GM18867 (cell line): ENCODE results near the gene CFAP46.
"Not testable (repeated sequence)": the region's sequence is repeated elsewhere in the genome, so short reads cannot be mapped to it uniquely, and the experiment has no call there.

Experiments
- ATAC-seq: cut with Tn5 transposase; IDR thresholded peaks from one replicate; pipeline ENCODE4 v1.9.1; 2021; ENCODE audit warnings: mild to moderate bottlenecking, moderate library complexity; ENCODE audit not compliant: unreplicated experiment

Gene CFAP46

GRCh38 chr10:132945125-132945893 is 2.9 kb upstream of the CFAP46 start:
- no peak for ATAC-seq

GRCh38 chr10:132944510-132944909 is 2.1 kb upstream of the CFAP46 start:
- no peak for ATAC-seq

GRCh38 chr10:132943791-132944404 is 1.5 kb upstream of the CFAP46 start:
- no peak for ATAC-seq

- no peak for ATAC-seq
Observed at GRCh38 chr10:132943058-132943790, 854 bp upstream of the CFAP46 start.

GRCh38 chr10:132941640-132942051 is 724 bp downstream of the CFAP46 start:
- no peak for ATAC-seq

- ATAC-seq: peak; percentile 35
Observed at GRCh38 chr10:132940791-132941465, 1.4 kb downstream of the CFAP46 start.

DNA sequence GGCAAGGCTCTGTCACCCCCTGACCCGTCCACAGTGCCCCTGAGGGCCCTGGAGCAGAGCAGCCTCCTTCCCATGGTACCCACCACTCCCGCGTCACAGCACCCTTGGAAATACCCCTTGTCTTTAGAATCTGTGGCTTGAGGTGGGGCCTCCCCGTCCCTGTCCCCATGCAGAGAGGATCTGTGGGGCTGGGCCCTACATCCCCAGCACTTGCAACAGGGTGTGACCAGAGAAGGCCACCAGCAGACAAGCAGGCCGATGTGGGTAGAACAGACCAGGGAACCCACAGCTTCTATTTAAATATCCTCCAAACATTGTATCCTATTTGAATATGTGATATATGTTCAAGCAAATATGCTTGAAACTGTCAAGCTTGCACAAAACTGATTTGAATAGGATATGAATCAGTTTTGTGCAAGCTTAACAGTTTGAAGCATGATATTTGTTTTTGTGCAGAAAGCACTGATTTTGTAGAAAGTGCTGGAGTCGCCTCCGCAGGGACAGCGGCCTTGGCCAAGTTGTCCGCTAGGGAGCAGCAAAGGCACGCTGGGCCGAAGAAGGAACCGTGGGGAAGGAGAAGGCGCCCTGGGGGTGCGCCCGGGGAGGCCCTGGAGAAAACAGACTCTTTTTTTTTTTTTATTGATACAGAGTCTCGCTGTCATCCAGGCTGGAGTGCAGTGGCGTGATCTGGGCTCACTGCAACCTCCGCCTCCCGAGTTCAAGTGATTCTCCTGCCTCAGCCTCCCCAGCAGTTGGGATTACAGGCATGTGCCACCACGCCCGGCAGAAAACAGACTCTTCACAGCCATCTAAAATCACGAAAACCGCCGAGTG is 2.2 kb downstream of the CFAP46 start:
- ATAC-seq: peak; percentile 74

GRCh38 chr10:132939378-132939955 is 2.9 kb downstream of the CFAP46 start:
- ATAC-seq: no peak

- ATAC-seq: no peak
Observed at GRCh38 chr10:132938472-132939339, 3.7 kb downstream of the CFAP46 start.

DNA sequence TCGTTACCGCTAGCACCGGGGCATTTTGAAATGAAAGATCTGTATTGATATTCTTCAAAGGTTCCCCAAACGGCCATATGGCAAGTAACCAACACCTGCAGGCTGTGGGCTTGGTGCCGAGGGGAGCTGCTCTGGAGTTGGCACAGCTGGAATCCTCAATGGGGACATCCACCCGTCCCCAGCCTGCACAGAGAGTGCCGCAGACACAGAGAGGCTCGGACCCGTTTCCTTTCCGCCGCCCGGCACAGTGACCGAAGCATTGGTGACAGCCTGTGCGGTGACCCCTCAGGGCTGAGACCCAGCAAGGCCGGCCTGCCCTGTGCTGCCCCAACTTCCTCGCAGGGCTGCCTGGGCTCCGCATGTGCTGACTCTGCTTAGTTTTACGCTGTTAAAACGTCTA is 4.5 kb downstream of the CFAP46 start:
- no peak for ATAC-seq

DNA sequence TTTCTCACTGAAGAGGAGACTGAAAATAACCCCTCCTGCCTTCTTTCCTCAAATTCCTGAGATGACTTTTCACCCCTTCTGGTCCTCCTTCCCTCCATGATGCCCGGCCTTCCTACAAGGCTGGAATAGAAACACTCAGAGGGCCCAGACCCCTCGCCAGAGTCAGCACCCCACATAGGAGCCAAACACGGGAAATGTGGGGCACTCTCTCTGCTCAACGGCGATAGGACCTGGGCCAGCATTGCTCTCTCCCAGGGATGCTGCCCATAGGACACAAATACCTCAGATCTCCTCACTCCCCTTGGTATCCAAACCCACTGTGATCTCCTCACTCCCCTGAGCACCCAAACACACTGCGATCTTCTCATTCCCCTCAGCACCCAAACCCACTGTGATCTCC is 7.4 kb downstream of the CFAP46 start:
- ATAC-seq: no peak

GRCh38 chr10:132933308-132934042 is 8.9 kb downstream of the CFAP46 start:
- ATAC-seq: no peak

DNA sequence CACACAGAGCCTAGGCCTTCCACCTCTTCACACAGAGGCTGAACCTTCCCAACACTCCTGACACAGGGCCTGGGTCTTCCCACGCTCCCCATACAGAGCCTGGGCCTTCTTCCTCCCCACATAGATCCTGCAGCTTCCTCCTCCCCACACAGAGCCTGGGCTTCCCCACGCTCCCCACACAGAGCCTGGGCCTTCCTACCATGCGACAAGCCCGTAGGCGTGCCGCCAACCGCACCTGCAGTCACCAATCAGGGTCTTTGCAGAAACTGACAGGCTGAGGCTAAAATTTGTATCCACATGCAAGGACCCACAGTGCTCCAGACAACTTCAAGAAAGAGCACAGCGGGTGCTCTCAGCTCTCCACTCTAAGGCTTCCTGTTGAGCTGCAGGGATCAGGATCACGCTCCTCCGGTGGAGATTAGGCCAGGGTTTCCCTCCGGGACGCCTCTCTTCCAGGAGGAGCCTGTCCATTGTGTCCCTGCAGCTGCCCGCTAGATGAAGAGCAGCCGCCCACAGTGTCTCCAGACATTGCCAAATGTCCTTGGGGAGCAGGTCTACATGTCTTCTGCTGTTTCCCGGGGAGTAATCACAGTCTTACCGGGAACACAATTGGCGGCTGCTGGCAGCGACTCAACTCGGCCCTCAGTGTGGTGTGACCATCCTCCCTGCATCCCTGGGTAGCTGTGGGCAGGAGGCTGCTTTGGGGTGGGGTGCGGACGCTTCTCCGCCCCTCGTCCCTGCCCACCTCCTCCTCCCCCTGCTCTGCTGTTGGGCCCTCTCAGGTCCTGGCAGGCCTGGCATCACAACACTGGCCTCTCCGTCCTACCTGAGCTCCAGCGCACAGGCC is 9.7 kb downstream of the CFAP46 start:
- ATAC-seq: no peak

DNA sequence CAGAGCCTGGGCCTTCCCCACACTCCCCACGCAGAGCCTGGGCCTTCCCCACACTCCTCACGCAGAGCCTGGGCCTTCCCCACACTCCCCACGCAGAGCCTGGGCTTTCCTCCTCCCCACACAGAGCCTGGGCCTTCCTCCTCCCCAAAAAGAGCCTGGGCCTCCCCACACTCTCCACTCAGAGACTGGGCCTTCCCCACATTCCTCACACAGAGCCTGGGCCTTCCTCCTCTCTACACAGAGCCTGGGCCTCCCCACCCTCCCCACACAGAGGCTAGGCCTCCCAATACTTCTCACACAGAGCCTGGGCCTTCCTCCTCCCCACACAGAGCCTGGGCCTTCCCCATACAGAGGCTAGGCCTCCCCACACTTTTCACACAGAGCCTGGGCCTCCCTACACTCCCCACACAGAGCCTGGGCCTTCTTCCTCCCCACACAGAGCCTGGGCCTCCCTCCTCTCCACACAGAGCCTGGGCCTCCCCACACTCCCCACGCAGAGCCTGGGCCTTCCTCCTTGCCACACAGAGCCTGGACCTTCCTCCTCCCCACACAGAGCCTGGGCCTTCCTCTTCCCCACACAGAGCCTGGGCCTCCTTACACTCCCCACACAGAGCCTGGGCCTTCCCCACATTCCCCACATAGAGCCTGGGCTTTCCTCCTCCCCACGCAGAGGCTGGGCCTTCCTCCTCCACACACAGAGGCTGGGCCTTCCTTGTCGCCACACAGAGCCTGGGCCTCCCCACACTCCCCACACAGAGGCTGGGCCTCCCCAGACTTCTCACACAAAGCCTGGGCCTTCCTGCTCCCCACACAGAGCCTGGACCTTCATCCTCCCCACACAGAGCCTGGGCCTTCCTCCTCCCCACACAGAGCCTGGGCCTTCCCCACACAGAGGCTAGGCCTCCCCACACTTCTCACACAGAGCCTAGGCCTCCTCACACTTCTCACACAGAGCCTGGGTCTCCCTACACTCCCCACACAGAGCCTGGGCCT is 10.8 kb downstream of the CFAP46 start:
- ATAC-seq: not testable (repeated sequence)

DNA sequence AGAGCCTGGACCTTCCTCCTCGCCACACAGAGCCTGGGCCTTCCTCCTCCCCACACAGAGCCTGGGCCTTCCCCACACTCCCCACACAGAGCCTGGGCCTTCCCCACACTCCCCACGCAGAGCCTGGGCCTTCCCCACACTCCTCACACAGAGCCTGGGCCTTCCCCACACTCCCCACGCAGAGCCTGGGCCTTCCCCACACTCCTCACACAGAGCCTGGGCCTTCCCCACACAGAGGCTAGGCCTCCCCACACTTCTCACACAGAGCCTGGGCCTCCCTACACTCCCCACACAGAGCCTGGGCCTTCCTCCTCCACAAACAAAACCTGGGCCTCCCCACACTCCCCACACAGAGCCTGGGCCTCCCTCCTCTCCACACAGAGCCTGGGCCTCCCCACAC is 11.7 kb downstream of the CFAP46 start:
- not testable (repeated sequence) for ATAC-seq

- no peak for ATAC-seq
Observed at GRCh38 chr10:132929953-132930548, 12.3 kb downstream of the CFAP46 start.
